H9 (cell line): Measurements from ENCODE around the gene OPN4. TPM values are rescaled to one million over a fixed set of nuclear protein-coding genes. Genes with fewer than 3 reads are reported as not detected.

Source experiments
- DNase-seq: peaks from one replicate; pipeline ENCODE4 v3.0.0-alpha.2; 2017
- H2AFZ ChIP-seq: one replicate; pipeline ENCODE4 v1.6.1; 2013; ENCODE audit warnings: mild to moderate bottlenecking, low read length, control low read depth, moderate library complexity
- H2AK5ac ChIP-seq: 2 replicates; pipeline ENCODE4 v1.6.1; 2013; ENCODE audit warnings: low read length, control low read depth, mixed read lengths; ENCODE audit not compliant: insufficient read length
- H2BK120ac ChIP-seq: one replicate; pipeline ENCODE4 v1.6.1; 2013; ENCODE audit warnings: low read depth, mild to moderate bottlenecking, low read length, control low read depth, inconsistent platforms; ENCODE audit not compliant: poor library complexity, severe bottlenecking
- H2BK12ac ChIP-seq: 2 replicates; pipeline ENCODE4 v1.6.1; 2013; ENCODE audit warnings: low read length, control low read depth, mixed read lengths, low read depth; ENCODE audit not compliant: insufficient read length
- H2BK15ac ChIP-seq: 2 replicates; pipeline ENCODE4 v1.6.1; 2013; ENCODE audit warnings: low read depth, low read length, control low read depth
- H2BK20ac ChIP-seq: one replicate; pipeline ENCODE4 v1.6.1; 2013; ENCODE audit warnings: low read depth, mild to moderate bottlenecking, low read length, control low read depth, inconsistent platforms; ENCODE audit not compliant: poor library complexity, severe bottlenecking
- H2BK5ac ChIP-seq: 2 replicates; pipeline ENCODE4 v1.6.1; 2013; ENCODE audit warnings: low read length, control low read depth, mixed read lengths; ENCODE audit not compliant: insufficient read length
- H3K14ac ChIP-seq: 2 replicates; pipeline ENCODE4 v1.6.1; 2013; ENCODE audit warnings: low read length, control low read depth; ENCODE audit not compliant: insufficient read depth
- H3K18ac ChIP-seq: 2 replicates; pipeline ENCODE4 v1.6.1; 2013; ENCODE audit warnings: low read depth, mild to moderate bottlenecking, mixed read lengths, low read length, control low read depth; ENCODE audit not compliant: insufficient read length
- H3K23ac ChIP-seq: 2 replicates; pipeline ENCODE4 v1.6.1; 2013; ENCODE audit warnings: low read length, control low read depth, mixed read lengths, low read depth; ENCODE audit not compliant: insufficient read length
- H3K23me2 ChIP-seq: 2 replicates; pipeline ENCODE4 v1.6.1; 2013; ENCODE audit warnings: low read depth, mild to moderate bottlenecking, mixed read lengths, low read length, control low read depth; ENCODE audit not compliant: insufficient read length, poor library complexity, severe bottlenecking
- H3K27ac ChIP-seq: 2 replicates; pipeline ENCODE4 v1.5.1; 2013; ENCODE audit warnings: low read length, control low read depth, mixed read lengths, low read depth; ENCODE audit not compliant: insufficient read length
- H3K27me3 ChIP-seq: 2 replicates; pipeline ENCODE4 v1.6.1; 2013; ENCODE audit warnings: low read length, control low read depth, inconsistent platforms; ENCODE audit not compliant: insufficient read depth
- H3K4ac ChIP-seq: 2 replicates; pipeline ENCODE4 v1.6.1; 2013; ENCODE audit warnings: low read depth, mild to moderate bottlenecking, control low read depth, inconsistent platforms, low read length, moderate library complexity
- H3K4me1 ChIP-seq: 2 replicates; pipeline ENCODE4 v1.6.1; 2013; ENCODE audit warnings: low read length, control low read depth, inconsistent platforms; ENCODE audit not compliant: insufficient read depth
- H3K4me2 ChIP-seq: 2 replicates; pipeline ENCODE4 v1.6.1; 2013; ENCODE audit warnings: low read length, control low read depth, mixed read lengths; ENCODE audit not compliant: insufficient read length, insufficient read depth
- H3K56ac ChIP-seq: 2 replicates; pipeline ENCODE4 v1.6.1; 2013; ENCODE audit warnings: low read depth, mild to moderate bottlenecking, mixed read lengths, low read length, control low read depth; ENCODE audit not compliant: insufficient read length
- H3K79me1 ChIP-seq: 2 replicates; pipeline ENCODE4 v1.6.1; 2013; ENCODE audit warnings: low read depth, mild to moderate bottlenecking, moderate library complexity, low read length, control low read depth, inconsistent platforms; ENCODE audit not compliant: insufficient read depth, poor library complexity, severe bottlenecking
- H3K79me2 ChIP-seq: 2 replicates; pipeline ENCODE4 v1.6.1; 2013; ENCODE audit warnings: low read length, control low read depth, inconsistent platforms; ENCODE audit not compliant: insufficient read depth
- H3K9ac ChIP-seq: 2 replicates; pipeline ENCODE4 v1.6.1; 2013; ENCODE audit warnings: low read length, control low read depth, mixed read lengths; ENCODE audit not compliant: insufficient read length; ENCODE audit errors: extremely low read depth
- H3K9me3 ChIP-seq: one replicate; pipeline ENCODE4 v1.6.1; 2013; ENCODE audit warnings: low read depth, low read length, inconsistent platforms; ENCODE audit not compliant: control insufficient read depth
- H3T11ph ChIP-seq: one replicate; pipeline ENCODE4 v1.6.1; 2013; ENCODE audit warnings: mild to moderate bottlenecking, low read length, control low read depth, inconsistent platforms
- H4K20me1 ChIP-seq: one replicate; pipeline ENCODE4 v1.6.1; 2013; ENCODE audit not compliant: control insufficient read depth, insufficient read length, insufficient read depth
- H4K5ac ChIP-seq: 2 replicates; pipeline ENCODE4 v1.6.1; 2013; ENCODE audit warnings: low read depth, mild to moderate bottlenecking, mixed read lengths, low read length, control low read depth; ENCODE audit not compliant: insufficient read length
- H4K8ac ChIP-seq: replicated peaks from 2 replicates; pipeline ENCODE4 v1.6.1; 2013; ENCODE audit warnings: low read length, control low read depth, mixed read lengths, low read depth; ENCODE audit not compliant: insufficient read length
- H4K91ac ChIP-seq: 2 replicates; pipeline ENCODE4 v1.6.1; 2013; ENCODE audit warnings: low read depth, mild to moderate bottlenecking, moderate library complexity, mixed read lengths, low read length, control low read depth; ENCODE audit not compliant: insufficient read length
- H3K27ac Mint-ChIP-seq, 3 experiments: 2 replicates in 2 of 3; 3 replicates in 1 of 3; pipeline ENCODE4 v1.8.0; 2020 to 2021; ENCODE audit warnings: mixed read lengths in 3 of 3, mild to moderate bottlenecking in 1 of 3, moderate library complexity in 1 of 3
- H3K27me3 Mint-ChIP-seq: 2 replicates; pipeline ENCODE4 v1.8.0; 2021; ENCODE audit warnings: low read depth, mild to moderate bottlenecking, moderate library complexity, mixed read lengths
- H3K36me3 Mint-ChIP-seq, 3 experiments: 2 replicates in 2 of 3; 3 replicates in 1 of 3; pipeline ENCODE4 v1.8.0; 2020 to 2021; ENCODE audit warnings: low read depth in 3 of 3, mixed read lengths in 3 of 3; ENCODE audit not compliant: insufficient read depth in 1 of 3
- H3K4me1 Mint-ChIP-seq, 2 experiments: 2 replicates each; pipeline ENCODE4 v1.8.0; 2020; ENCODE audit warnings: mixed read lengths in 2 of 2
- H3K4me3 Mint-ChIP-seq, 2 experiments: 2 replicates in 1 of 2; 3 replicates in 1 of 2; pipeline ENCODE4 v1.8.0; 2020 to 2021; ENCODE audit warnings: mild to moderate bottlenecking in 2 of 2, mixed read lengths in 2 of 2, moderate library complexity in 1 of 2
- H3K9me3 Mint-ChIP-seq, 2 experiments: 2 replicates in 1 of 2; 3 replicates in 1 of 2; pipeline ENCODE4 v1.8.0; 2020; ENCODE audit warnings: mild to moderate bottlenecking in 2 of 2, mixed read lengths in 2 of 2, moderate library complexity in 1 of 2
- total RNA-seq: library from RNA; stranded (reverse); gene quantifications from 2 replicates; pipeline ENCODE4 v1.2.1, GENCODE V29; 2021
- TF ChIP-seq, protein P1 (sequence below): fragments of 200-600 bp; sonication (generic); conservative IDR thresholded peaks from 3 replicates; pipeline ENCODE4 v1.8.0; 2021; ENCODE audit warnings: antibody characterized with exemption, mild to moderate bottlenecking

OPN4 gene
- total RNA-seq, 1 experiment from 2014 or later = not detected

DNA sequence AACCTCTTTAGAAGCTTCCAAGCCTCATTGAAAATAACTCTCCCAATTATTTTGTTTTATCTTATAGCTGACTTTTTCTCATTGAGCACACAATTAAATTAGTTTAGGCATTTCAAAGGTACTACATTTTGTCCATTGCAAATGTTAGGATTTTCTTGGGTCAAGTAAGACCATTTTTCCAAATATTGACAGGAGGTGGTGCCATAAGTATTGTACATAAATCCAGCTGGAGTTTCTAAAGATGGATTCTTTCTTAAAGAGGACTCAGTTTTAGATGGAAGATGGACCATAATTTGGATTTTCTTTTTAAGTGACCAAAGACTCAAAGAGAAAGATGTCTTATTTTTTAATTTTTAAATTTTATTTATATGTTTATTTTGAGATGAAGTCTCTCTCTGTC lies 12.3 kb upstream of the OPN4 start:
- H2BK15ac ChIP-seq = no peak overlapping the region
- Mint-ChIP-seq H3K9me3 (peaks cover 9 to 15% of the 10 kb centered on the region in 2 experiments), H3K36me3 (peaks cover 0 to 7% (median 0%) of the 10 kb centered on the region in 3 experiments; a peak in 2 of 7 replicates), H3K4me3 (no peak overlapping the region), H3K4me1 (no peaks in the 10 kb centered on the region), H3K27me3 (peaks cover 2% of the 10 kb centered on the region; the same call in 1 of the 2 replicates), H3K27ac (no peak overlapping the region)
- H3K56ac ChIP-seq = no peak overlapping the region
- no peaks in the 10 kb centered on the region for H3K27me3 ChIP-seq
- no peak overlapping the region for H2BK20ac ChIP-seq
- no peak overlapping the region for H4K8ac ChIP-seq
- H4K5ac ChIP-seq = no peak overlapping the region
- H3K27ac ChIP-seq = no peak overlapping the region
- H3K79me2 ChIP-seq = no peaks in the 10 kb centered on the region
- no peak overlapping the region for H3K4ac ChIP-seq
- no peak overlapping the region for H4K91ac ChIP-seq
- H3K23me2 ChIP-seq = no peaks in the 10 kb centered on the region
- H3K18ac ChIP-seq = no peak overlapping the region
- no peak overlapping the region for H2BK120ac ChIP-seq
- H2BK12ac ChIP-seq = no peak overlapping the region
- H4K20me1 ChIP-seq = no peaks in the 10 kb centered on the region
- no peak for DNase-seq
- no peak overlapping the region for H3K23ac ChIP-seq
- no peak overlapping the region for H2BK5ac ChIP-seq
- no peak overlapping the region for H2AFZ ChIP-seq
- H2AK5ac ChIP-seq = no peak overlapping the region
- H3K9me3 ChIP-seq = no peaks in the 10 kb centered on the region
- no peak overlapping the region for H3K9ac ChIP-seq
- no peak overlapping the region for H3K4me2 ChIP-seq
- no peak overlapping the region for H3T11ph ChIP-seq
- no peaks in the 10 kb centered on the region for H3K79me1 ChIP-seq
- H3K14ac ChIP-seq = no peak overlapping the region
- TF ChIP-seq, protein P1, sequence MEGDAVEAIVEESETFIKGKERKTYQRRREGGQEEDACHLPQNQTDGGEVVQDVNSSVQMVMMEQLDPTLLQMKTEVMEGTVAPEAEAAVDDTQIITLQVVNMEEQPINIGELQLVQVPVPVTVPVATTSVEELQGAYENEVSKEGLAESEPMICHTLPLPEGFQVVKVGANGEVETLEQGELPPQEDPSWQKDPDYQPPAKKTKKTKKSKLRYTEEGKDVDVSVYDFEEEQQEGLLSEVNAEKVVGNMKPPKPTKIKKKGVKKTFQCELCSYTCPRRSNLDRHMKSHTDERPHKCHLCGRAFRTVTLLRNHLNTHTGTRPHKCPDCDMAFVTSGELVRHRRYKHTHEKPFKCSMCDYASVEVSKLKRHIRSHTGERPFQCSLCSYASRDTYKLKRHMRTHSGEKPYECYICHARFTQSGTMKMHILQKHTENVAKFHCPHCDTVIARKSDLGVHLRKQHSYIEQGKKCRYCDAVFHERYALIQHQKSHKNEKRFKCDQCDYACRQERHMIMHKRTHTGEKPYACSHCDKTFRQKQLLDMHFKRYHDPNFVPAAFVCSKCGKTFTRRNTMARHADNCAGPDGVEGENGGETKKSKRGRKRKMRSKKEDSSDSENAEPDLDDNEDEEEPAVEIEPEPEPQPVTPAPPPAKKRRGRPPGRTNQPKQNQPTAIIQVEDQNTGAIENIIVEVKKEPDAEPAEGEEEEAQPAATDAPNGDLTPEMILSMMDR = no peak
- no peaks in the 10 kb centered on the region for H3K4me1 ChIP-seq
